Transverse colon (tissue), 4 donors: Measurements from ENCODE around the gene GSTP1. TPM values are rescaled to one million over a fixed set of nuclear protein-coding genes. Genes with fewer than 3 reads are reported as not detected.

Experiments
- DNase-seq: peaks from one replicate; pipeline ENCODE4 v3.0.0-alpha.2; 2019
- H3K27ac ChIP-seq, 4 donors: fragments of 200-600 bp; sonication (generic); 2 replicates each; pipeline ENCODE4 v1.5.1; 2016 to 2018; ENCODE audit warnings: inconsistent platforms in 4 of 4
- H3K27me3 ChIP-seq: fragments of 200-600 bp; sonication (generic); 2 replicates; pipeline ENCODE4 v1.5.1; 2017; ENCODE audit warnings: inconsistent platforms
- H3K36me3 ChIP-seq, 4 donors: fragments of 200-600 bp; sonication (generic); 2 replicates each; pipeline ENCODE4 v1.5.1; 2017 to 2019; ENCODE audit warnings: inconsistent platforms in 4 of 4
- H3K4me1 ChIP-seq, 4 donors: fragments of 200-600 bp; sonication (generic); 2 replicates each; pipeline ENCODE4 v1.5.1; 2017 to 2020; ENCODE audit warnings: inconsistent platforms in 4 of 4
- H3K4me3 ChIP-seq, 4 donors: fragments of 200-600 bp; sonication (generic); 1 replicate in 1 of 4; 2 replicates in 3 of 4; pipeline versions ENCODE4 v1.5.1 to v1.6.1; 2017 to 2019; ENCODE audit warnings: inconsistent platforms in 4 of 4
- H3K9me3 ChIP-seq, 2 donors: fragments of 200-600 bp; sonication (generic); 2 replicates each; pipeline ENCODE4 v1.5.1; 2017 to 2019; ENCODE audit warnings: inconsistent platforms in 2 of 2
- CTCF ChIP-seq, 5 experiments: fragments of 200-600 bp in 3 of 5; fragments of 450-650 bp in 2 of 5; sonication (generic) in 3 of 5; IDR thresholded peaks; 1 replicate in 2 of 5; 2 replicates in 3 of 5; pipeline ENCODE4 v1.5.1; 2016 to 2017; ENCODE audit warnings: antibody characterized with exemption in 5 of 5, inconsistent platforms in 3 of 5, mild to moderate bottlenecking in 2 of 5, moderate library complexity in 1 of 5
- EP300 ChIP-seq: sonication (generic); formaldehyde crosslinking; IDR thresholded peaks from one replicate; pipeline ENCODE4 v1.6.1; 2017; ENCODE audit warnings: antibody characterized with exemption, low read depth
- POLR2A ChIP-seq: fragments of 450-650 bp; IDR thresholded peaks from one replicate; pipeline ENCODE4 v1.6.1; 2016; ENCODE audit warnings: antibody characterized with exemption, mild to moderate bottlenecking, moderate library complexity
- POLR2AphosphoS5 ChIP-seq, 3 donors: sonication (generic); formaldehyde crosslinking; IDR thresholded peaks; one replicate each; pipeline ENCODE4 v1.6.1; 2016; ENCODE audit warnings: antibody characterized with exemption in 3 of 3
- WGBS, 2 donors: methylation state at CpG; one replicate each; pipeline ENCODE4 v1.1.5; 2018; ENCODE audit warnings: low coverage in 1 of 2; 5-methylcytosine and 5-hydroxymethylcytosine counted together
- in situ Hi-C, 4 donors: fragments of 200-750 bp; cut with MboI; loops; one replicate each; pipeline versions ENCODE4 v1.15.0 to v1.15.1; 2017; ENCODE audit warnings: low sequenced_read_pairs in 3 of 4, low pct_ligation_motif_present in 1 of 4, low pct_unique_long_range_greater_than_20kb in 1 of 4
- intact Hi-C: fragments of 100-400 bp; cut with DNase I; formaldehyde crosslinking; loops from one replicate; pipeline ENCODE4 v1.15.1; 2023; ENCODE audit warnings: low total_unique reads
- total RNA-seq, 4 donors: library from RNA; depleted of rRNA; stranded (reverse); fragments of >200 nt; gene quantifications; one replicate each; pipeline ENCODE4 v1.1.0, GENCODE V29; 2016

The GSTP1 gene
- total RNA-seq, 4 donors from 2014 or later, result 166 to 578 (median 537) TPM

- Histone ChIP-seq H3K36me3 (peaks cover 0 to 3% (median 0%) of the 10 kb centered on the region in 4 donors), H3K27me3 (no peaks in the 10 kb centered on the region), H3K27ac (no peak overlapping the region), H3K9me3 (no peaks in the 10 kb centered on the region), H3K4me3 (no peak overlapping the region), H3K4me1 (peaks cover 7 to 20% (median 17%) of the 10 kb centered on the region in 4 donors)
- WGBS, 2 donors, result 90 to 96% methylated on average over 5 to 8 of the region's 8 CpGs
- no peak for DNase-seq
- TF ChIP-seq POLR2A, result no peak
- intact Hi-C loops (no loop called here), in situ Hi-C loops (no loop called here)
Observed at GRCh38 chr11:67608486-67608885, 24.9 kb downstream of the GSTP1 start.

- H3K9me3 ChIP-seq, result no peaks in the 10 kb centered on the region
- intact Hi-C loops, result no loop called here
- peaks cover 0 to 3% (median 0%) of the 10 kb centered on the region in 4 donors for H3K36me3 ChIP-seq
- H3K27me3 ChIP-seq, result no peaks in the 10 kb centered on the region
- in situ Hi-C loops, result no loop called here
- no peak overlapping the region for H3K27ac ChIP-seq
- peaks cover 13 to 28% (median 25%) of the 10 kb centered on the region in 4 donors for H3K4me1 ChIP-seq
- H3K4me3 ChIP-seq, result no peak overlapping the region
- no peak for DNase-seq
- TF ChIP-seq EP300, result no peak
- TF ChIP-seq POLR2A, result no peak
- no peak for TF ChIP-seq POLR2AphosphoS5 (IDR thresholded peaks at IDR 0.05)
- TF ChIP-seq CTCF (IDR thresholded peaks at IDR 0.05), result no peak
- 88% methylated on average over 10 of the region's 10 CpGs; no CpG with 5 or more reads in 1 of the 2 donors for WGBS, 2 donors
Observed at GRCh38 chr11:67609316-67609715, 25.7 kb downstream of the GSTP1 start.

GRCh38 chr11:67610302-67610868 lies 26.8 kb downstream of the GSTP1 start:
- H3K36me3 ChIP-seq, result peaks cover 0 to 3% (median 0%) of the 10 kb centered on the region in 4 donors
- in situ Hi-C loops, result no loop called here
- H3K27ac ChIP-seq, result no peak overlapping the region

GRCh38 chr11:67611165-67611564 lies 27.6 kb downstream of the GSTP1 start:
- Histone ChIP-seq H3K9me3 (no peaks in the 10 kb centered on the region), H3K27ac (no peak overlapping the region), H3K27me3 (peaks cover 13% of the 10 kb centered on the region), H3K4me1 (peaks cover 13 to 27% (median 25%) of the 10 kb centered on the region in 4 donors), H3K36me3 (peaks cover 0 to 3% (median 0%) of the 10 kb centered on the region in 4 donors), H3K4me3 (no peak overlapping the region)
- no peak for DNase-seq
- intact Hi-C loops, result no loop called here
- TF ChIP-seq CTCF (IDR thresholded peaks at IDR 0.05), result no peak
- in situ Hi-C loops, result no loop called here
- 94 to 100% methylated on average over 2 to 14 of the region's 14 CpGs for WGBS, 2 donors

More at GRCh38 chr11:67610302-67610868, 26.8 kb downstream of the GSTP1 start:
- Histone ChIP-seq H3K4me3 (no peak overlapping the region), H3K27me3 (peaks cover 6% of the 10 kb centered on the region), H3K4me1 (peaks cover 13 to 33% (median 28%) of the 10 kb centered on the region in 4 donors), H3K9me3 (no peaks in the 10 kb centered on the region)
- TF ChIP-seq CTCF (IDR thresholded peaks at IDR 0.05) (no peak), EP300 (no peak), POLR2A (no peak), POLR2AphosphoS5 (IDR thresholded peaks at IDR 0.05) (no peak)
- intact Hi-C loops, result no loop called here
- 96% methylated on average over 5 of the region's 15 CpGs; no CpG with 5 or more reads in 1 of the 2 donors for WGBS, 2 donors
- DNase-seq, result no peak
